ENCODE data around the gene KRTAP10-3.

Gene KRTAP10-3

GRCh38 chr21:44516342-44516741, 42.3 kb downstream of the KRTAP10-3 start:
- TF ChIP-seq CTCF (IDR thresholded peaks at IDR 0.05) (no peak), ZFX (IDR thresholded peaks at IDR 0.05; ENCODE audit: borderline replicate concordance) (no peak)
- no peak overlapping the region for H3K27ac ChIP-seq

- no peak overlapping the region for H3K27ac ChIP-seq
- TF ChIP-seq ZFX (IDR thresholded peaks at IDR 0.05; ENCODE audit: borderline replicate concordance) (no peak), CTCF (IDR thresholded peaks at IDR 0.05) (no peak)
These were observed 43.0 kb downstream of the KRTAP10-3 start for GRCh38 chr21:44515359-44516165.

- no peak overlapping the region for H3K27ac ChIP-seq
These were observed 43.7 kb downstream of the KRTAP10-3 start for GRCh38 chr21:44514746-44515358.

GRCh38 chr21:44514218-44514520, 44.4 kb downstream of the KRTAP10-3 start:
- H3K27ac ChIP-seq, result no peak overlapping the region

More at GRCh38 chr21:44514746-44515358, 43.7 kb downstream of the KRTAP10-3 start:
- TF ChIP-seq ZFX (IDR thresholded peaks at IDR 0.05; ENCODE audit: borderline replicate concordance) (no peak), CTCF (IDR thresholded peaks at IDR 0.05) (no peak)

GRCh38 chr21:44513389-44514217, 45.0 kb downstream of the KRTAP10-3 start:
- no peak for TF ChIP-seq CTCF (IDR thresholded peaks at IDR 0.05)
- TF ChIP-seq ZFX (IDR thresholded peaks at IDR 0.05; ENCODE audit: borderline replicate concordance), result no peak
- no peak overlapping the region for H3K27ac ChIP-seq

More at GRCh38 chr21:44514218-44514520, 44.4 kb downstream of the KRTAP10-3 start:
- TF ChIP-seq CTCF (IDR thresholded peaks at IDR 0.05), result no peak
- TF ChIP-seq ZFX (IDR thresholded peaks at IDR 0.05; ENCODE audit: borderline replicate concordance), result no peak

- no peak for TF ChIP-seq ZFX (IDR thresholded peaks at IDR 0.05; ENCODE audit: borderline replicate concordance)
- TF ChIP-seq CTCF (IDR thresholded peaks at IDR 0.05), result no peak
- no peak overlapping the region for H3K27ac ChIP-seq
These were observed 45.9 kb downstream of the KRTAP10-3 start for GRCh38 chr21:44512496-44513388.
